ENCODE measurements around the gene NUP153.

DNA sequence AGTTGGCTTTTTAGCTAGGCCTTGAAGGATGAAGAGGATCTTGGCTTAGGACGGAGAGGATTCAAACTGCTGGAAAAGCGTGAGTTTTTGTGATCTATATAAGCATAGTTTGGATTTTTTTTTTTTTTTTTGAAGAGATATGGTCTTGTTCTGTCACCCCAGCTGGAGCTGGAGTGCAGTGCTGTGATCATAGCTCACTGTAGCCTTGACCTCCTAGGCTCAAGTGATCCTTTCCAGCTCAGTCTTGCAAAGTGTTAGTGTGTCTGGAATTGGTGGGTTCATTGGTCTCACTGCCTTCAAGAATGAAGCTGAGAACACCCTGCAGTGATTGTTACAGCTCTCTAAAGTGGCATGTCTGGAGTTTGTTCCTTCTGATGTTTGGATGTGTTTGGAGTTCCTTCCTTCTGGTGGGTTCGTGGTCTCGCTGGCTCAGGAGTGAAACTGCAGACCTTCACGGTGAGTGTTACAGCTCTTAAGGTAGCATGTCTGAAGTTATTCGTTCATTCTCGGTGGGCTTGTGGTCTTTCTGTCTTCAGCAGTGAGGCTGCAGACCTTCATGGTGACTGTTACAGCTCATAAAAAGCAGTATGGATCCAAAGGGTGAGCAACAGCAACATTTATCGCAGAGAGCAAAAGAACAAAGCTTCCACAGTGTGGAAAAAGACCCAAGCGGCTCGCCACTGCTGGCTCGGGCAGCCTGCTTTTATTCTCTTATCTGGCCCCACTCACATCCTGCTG is 37.5 kb upstream of the NUP153 start:
- TF ChIP-seq POLR2A (IDR thresholded peaks at IDR 0.05; ENCODE audit: low read depth, low read length) (no peak), POLR2AphosphoS5 (IDR thresholded peaks at IDR 0.05; ENCODE audit: low read depth, low read length) (no peak), TAF1 (IDR thresholded peaks at IDR 0.05; ENCODE audit: borderline replicate concordance, low read depth, low read length) (no peak)

All from GM12892 (cell line).